GM23338 (cell line): Measurements from ENCODE around the gene SDR39U1. TPM values are rescaled to one million over a fixed set of nuclear protein-coding genes. Genes with fewer than 3 reads are reported as not detected.

Experiments
- ATAC-seq: fragments of 200-7000 bp; cut with Tn5 transposase; 3 replicates; pipeline ENCODE4 v1.9.1; 2020
- DNase-seq: peaks from one replicate; pipeline ENCODE4 v3.0.0-alpha.2; 2015; ENCODE audit warnings: low spot score
- H2AFZ ChIP-seq: fragments of 200-600 bp; sonication (generic); 2 replicates; pipeline ENCODE4 v1.8.0; 2016; ENCODE audit warnings: antibody characterized with exemption, mild to moderate bottlenecking, moderate library complexity
- H3F3A ChIP-seq: fragments of 200-600 bp; sonication (generic); replicated peaks from 2 replicates; pipeline ENCODE4 v1.8.0; 2017; ENCODE audit warnings: antibody characterized with exemption, mixed run types, low read depth
- H3K27ac ChIP-seq: fragments of 200-600 bp; sonication (generic); 2 replicates; pipeline ENCODE4 v1.6.1; 2016; ENCODE audit warnings: low read depth
- H3K27me3 ChIP-seq: fragments of 200-600 bp; sonication (generic); 2 replicates; pipeline ENCODE4 v1.8.0; 2016; ENCODE audit warnings: mild to moderate bottlenecking, mixed run types, moderate library complexity; ENCODE audit not compliant: insufficient read depth
- H3K36me3 ChIP-seq: fragments of 200-600 bp; sonication (generic); 2 replicates; pipeline ENCODE4 v1.8.0; 2016; ENCODE audit warnings: mild to moderate bottlenecking; ENCODE audit not compliant: insufficient read depth
- H3K4me1 ChIP-seq: fragments of 200-600 bp; sonication (generic); 2 replicates; pipeline ENCODE4 v1.8.0; 2016; ENCODE audit warnings: mild to moderate bottlenecking, moderate library complexity; ENCODE audit not compliant: insufficient read depth
- H3K4me2 ChIP-seq: fragments of 200-600 bp; sonication (generic); 2 replicates; pipeline ENCODE4 v1.7.1; 2017; ENCODE audit warnings: mixed run types
- H3K4me3 ChIP-seq: fragments of 200-600 bp; sonication (generic); 2 replicates; pipeline ENCODE4 v1.6.1; 2016; ENCODE audit warnings: mixed run types
- H3K79me2 ChIP-seq: fragments of 200-600 bp; sonication (generic); replicated peaks from 2 replicates; pipeline ENCODE4 v1.8.0; 2017; ENCODE audit warnings: mild to moderate bottlenecking; ENCODE audit not compliant: insufficient read depth
- H3K9me2 ChIP-seq: fragments of 200-600 bp; sonication (generic); 2 replicates; pipeline ENCODE4 v1.8.0; 2017; ENCODE audit not compliant: insufficient read depth
- H4K20me1 ChIP-seq: fragments of 200-600 bp; sonication (generic); replicated peaks from 2 replicates; pipeline ENCODE4 v1.8.0; 2017; ENCODE audit warnings: mild to moderate bottlenecking; ENCODE audit not compliant: insufficient read depth
- H3K27ac Mint-ChIP-seq: 2 replicates; pipeline ENCODE4 v1.8.0; 2020; ENCODE audit warnings: inconsistent platforms, mild to moderate bottlenecking, moderate library complexity, mixed read lengths
- H3K27me3 Mint-ChIP-seq: 3 replicates; pipeline ENCODE4 v1.8.0; 2022; ENCODE audit warnings: low read depth, mild to moderate bottlenecking, moderate library complexity, mixed read lengths, inconsistent platforms; ENCODE audit not compliant: insufficient read depth, poor library complexity
- H3K36me3 Mint-ChIP-seq: 3 replicates; pipeline ENCODE4 v1.8.0; 2021; ENCODE audit warnings: low read depth, mild to moderate bottlenecking, inconsistent platforms, moderate library complexity, mixed read lengths
- H3K4me1 Mint-ChIP-seq: 3 replicates; pipeline ENCODE4 v1.8.0; 2020; ENCODE audit warnings: mild to moderate bottlenecking, inconsistent platforms, mixed read lengths
- H3K4me3 Mint-ChIP-seq: 3 replicates; pipeline ENCODE4 v1.8.0; 2021; ENCODE audit warnings: moderate library complexity, mild to moderate bottlenecking, inconsistent platforms, mixed read lengths
- H3K9me3 Mint-ChIP-seq: 3 replicates; pipeline ENCODE4 v1.8.0; 2020; ENCODE audit warnings: moderate library complexity, mild to moderate bottlenecking, inconsistent platforms, mixed read lengths
- CREB1 ChIP-seq: fragments of 250-450 bp; sonication (Bioruptor Pico); IDR thresholded peaks from 2 replicates; pipeline ENCODE4 v1.5.0; 2020; ENCODE audit warnings: low read depth, mild to moderate bottlenecking, moderate library complexity
- CTCF ChIP-seq, 2 experiments: fragments of 200-600 bp in 1 of 2; sonication (generic) in 1 of 2; conservative IDR thresholded peaks; 2 replicates each; pipeline versions ENCODE4 v1.5.1 to v1.6.1; 2016 to 2017; ENCODE audit warnings: antibody characterized with exemption in 2 of 2, low read depth in 2 of 2, mild to moderate bottlenecking in 2 of 2, moderate library complexity in 1 of 2
- ETS1 ChIP-seq: IDR thresholded peaks from 2 replicates; pipeline ENCODE4 v1.6.1; 2016; ENCODE audit warnings: antibody characterized with exemption
- EZH2 ChIP-seq: fragments of 200-600 bp; sonication (generic); IDR thresholded peaks from one replicate; pipeline ENCODE4 v1.8.0; 2017; ENCODE audit warnings: antibody characterized with exemption, mild to moderate bottlenecking, low read depth; ENCODE audit not compliant: unreplicated experiment
- EZH2phosphoT487 ChIP-seq: fragments of 200-600 bp; sonication (generic); IDR thresholded peaks from one replicate; pipeline ENCODE4 v1.8.1; 2018; ENCODE audit warnings: antibody characterized with exemption; ENCODE audit not compliant: unreplicated experiment
- JUNB ChIP-seq: IDR thresholded peaks from one replicate; pipeline ENCODE4 v1.6.1; 2016; ENCODE audit warnings: antibody characterized with exemption; ENCODE audit not compliant: unreplicated experiment
- NANOG ChIP-seq: IDR thresholded peaks from 2 replicates; pipeline ENCODE4 v1.6.1; 2016; ENCODE audit warnings: antibody characterized with exemption, borderline replicate concordance
- POLR2AphosphoS5 ChIP-seq: IDR thresholded peaks from 2 replicates; pipeline ENCODE4 v1.6.1; 2016; ENCODE audit warnings: antibody characterized with exemption, low read depth
- REST ChIP-seq: IDR thresholded peaks from one replicate; pipeline ENCODE4 v1.6.1; 2018; ENCODE audit warnings: antibody characterized with exemption; ENCODE audit not compliant: unreplicated experiment
- STAT1 ChIP-seq: IDR thresholded peaks from one replicate; pipeline ENCODE4 v1.6.1; 2016; ENCODE audit warnings: antibody characterized with exemption; ENCODE audit not compliant: unreplicated experiment
- ZNF114 ChIP-seq: fragments of 250-450 bp; sonication (Bioruptor Pico); IDR thresholded peaks from 2 replicates; pipeline ENCODE4 v1.5.0; 2020; ENCODE audit warnings: mild to moderate bottlenecking, moderate library complexity
- ZNF331 ChIP-seq: fragments of 250-450 bp; sonication (Bioruptor Pico); IDR thresholded peaks from 2 replicates; pipeline ENCODE4 v1.5.0; 2020; ENCODE audit warnings: low read depth, mild to moderate bottlenecking, moderate library complexity
- ZNF462 ChIP-seq: fragments of 250-450 bp; sonication (Bioruptor Pico); IDR thresholded peaks from 2 replicates; pipeline ENCODE4 v1.5.0; 2020; ENCODE audit warnings: mild to moderate bottlenecking, moderate library complexity
- polyA plus RNA-seq: library from polyadenylated mRNA; unstranded; fragments of >200 nt; fragmentation: Nextera tagmentation; extraction: Ambion mirVana; gene quantifications from 2 replicates; pipeline ENCODE4 v1.2.1, GENCODE V29; 2016
- total RNA-seq: library from RNA; depleted of rRNA; stranded (reverse); fragments of >200 nt; shearing (Covaris generic); gene quantifications from 2 replicates; pipeline ENCODE4 v1.2.3, GENCODE V29; 2014

Gene SDR39U1
- total and polyA plus RNA-seq, 2 experiments from 2014 or later: 22.9 to 66.5 TPM

DNA sequence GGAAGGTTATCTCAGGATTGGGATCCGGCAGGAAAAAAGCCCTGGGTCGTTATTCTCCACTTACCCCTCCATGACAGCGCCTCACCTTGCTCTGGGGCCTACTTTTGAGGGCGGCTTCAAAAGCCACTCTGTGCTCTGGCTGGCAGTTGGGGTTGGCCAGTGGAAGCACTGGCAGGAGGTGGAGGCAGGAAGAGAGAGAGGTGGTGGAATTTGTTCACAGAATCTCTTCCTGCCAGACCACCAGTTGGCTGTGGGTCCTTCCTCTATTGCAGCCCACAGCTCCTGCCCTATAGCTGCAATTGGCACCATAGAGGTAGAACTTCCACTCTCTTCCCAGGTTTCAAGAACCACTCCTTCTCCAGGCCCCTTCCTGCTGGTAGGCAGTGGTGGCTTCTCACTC is 32.7 kb upstream of the SDR39U1 start:
- peaks cover 2% of the 10 kb centered on the region; the same call in 2 of the 3 replicates for H3K4me1 Mint-ChIP-seq
- no peak for TF ChIP-seq NANOG
- no peak for TF ChIP-seq JUNB
- no peak for TF ChIP-seq ZNF114 (CRISPR knock-in tag)
- TF ChIP-seq REST: no peak
- no peak for TF ChIP-seq STAT1
- no peak for TF ChIP-seq CREB1 (CRISPR knock-in tag)
- no peak for TF ChIP-seq CTCF (conservative IDR thresholded peaks at IDR 0.05; ENCODE audit: low read depth in 2 of 2)
- TF ChIP-seq POLR2AphosphoS5: no peak
- TF ChIP-seq ZNF331 (CRISPR knock-in tag): no peak
- no peak for TF ChIP-seq EZH2
- no peak for TF ChIP-seq ZNF462 (CRISPR knock-in tag)
- TF ChIP-seq EZH2phosphoT487: no peak
- TF ChIP-seq ETS1: no peak
- no peaks in the 10 kb centered on the region for H3K27me3 ChIP-seq
- ATAC-seq: no peak
- no peak for DNase-seq
- peaks cover 3% of the 10 kb centered on the region for H3K27me3 Mint-ChIP-seq
- H3F3A ChIP-seq: no peaks in the 10 kb centered on the region
- peaks cover 23% of the 10 kb centered on the region for H3K9me3 Mint-ChIP-seq
- no peak overlapping the region for H3K4me3 Mint-ChIP-seq
- H3K27ac ChIP-seq: no peak overlapping the region
- no peak overlapping the region for H3K27ac Mint-ChIP-seq
- no peaks in the 10 kb centered on the region for H3K4me1 ChIP-seq
- H3K9me2 ChIP-seq: peaks cover 10% of the 10 kb centered on the region; the same call in 1 of the 2 replicates
- H3K79me2 ChIP-seq: no peaks in the 10 kb centered on the region; the same call in 1 of the 2 replicates
- no peaks in the 10 kb centered on the region for H4K20me1 ChIP-seq
- no peaks in the 10 kb centered on the region; the same call in 1 of the 2 replicates for H3K36me3 ChIP-seq
- H3K4me3 ChIP-seq: no peak overlapping the region
- no peak overlapping the region for H3K4me2 ChIP-seq
- H3K36me3 Mint-ChIP-seq: peaks cover 21% of the 10 kb centered on the region
- no peak overlapping the region for H2AFZ ChIP-seq
